ENCODE measurements around the gene ZNF786. TPM values are rescaled to one million over a fixed set of nuclear protein-coding genes. Genes with fewer than 3 reads are reported as not detected.

The ZNF786 gene
- total and polyA plus RNA-seq, 9 of the 15 experiments (the other 6 are each of a cell fraction or from before 2014, with no cell fraction given) = 0.31 to 5.4 (median 3.0) TPM

DNA sequence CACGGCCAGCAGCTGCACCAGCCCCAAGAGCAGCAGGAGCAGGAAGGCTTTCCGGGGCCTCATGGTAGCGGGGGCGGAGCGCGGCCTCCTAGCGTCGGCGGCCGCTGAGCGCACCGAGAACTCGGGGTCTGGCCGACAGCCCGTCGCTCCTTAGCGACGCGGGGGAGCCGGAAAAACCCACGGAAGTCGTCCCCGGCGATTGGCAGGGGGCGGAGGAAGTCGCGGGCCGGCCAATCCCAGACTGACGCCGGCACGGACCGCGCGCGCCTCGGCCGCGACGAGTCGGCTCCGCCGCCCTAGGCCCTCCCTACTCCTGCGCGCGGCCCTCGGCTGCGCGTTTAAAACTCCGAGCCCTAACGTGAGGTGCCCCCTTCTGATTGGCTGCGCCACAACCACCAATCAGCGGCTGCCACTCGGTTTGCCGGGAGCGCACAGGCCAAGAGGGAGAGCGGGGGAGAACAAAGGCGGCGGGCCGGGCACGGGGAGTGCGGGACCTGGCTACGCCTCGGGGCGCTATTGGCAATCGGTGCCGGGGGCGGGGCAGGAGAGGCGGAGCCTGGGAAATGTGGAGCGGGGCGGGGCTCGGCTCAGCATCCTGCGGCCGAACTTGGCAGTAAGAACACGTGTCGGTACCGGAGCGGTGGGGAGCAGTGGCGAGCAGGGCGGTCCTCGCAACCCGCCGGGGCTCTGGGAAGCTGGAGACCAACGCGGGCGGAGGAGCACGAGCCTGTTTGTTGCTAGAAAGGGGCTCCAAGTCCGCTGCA lies 62.0 kb downstream of the ZNF786 start, which contains the start of gene PDIA4 (continued):
- TF ChIP-seq GTF2F1 (IDR thresholded peaks at IDR 0.05; ENCODE audit: low read depth, low read length) (peak; percentile 59; the same call in 1 of the 2 replicates), ETV6 (IDR thresholded peaks at IDR 0.05; ENCODE audit: borderline replicate concordance in 1 of 2, low read depth in 2 of 2, low read length in 1 of 2) (peak; percentile 34 to 67; a peak in 2 of 4 replicates), ETV6 (CRISPR knock-in tag; IDR thresholded peaks at IDR 0.05; ENCODE audit: borderline replicate concordance) (peak; percentile 79; the same call in 1 of the 2 replicates), SAP30 (IDR thresholded peaks at IDR 0.05; ENCODE audit: borderline replicate concordance, insufficient read depth, low read depth, low read length, poor library complexity, severe bottlenecking) (peak; percentile 95), HDAC1 (IDR thresholded peaks at IDR 0.05) (peak in 1 of 2 experiments; percentile 92; a peak in 2 of 4 replicates), SIN3A (IDR thresholded peaks at IDR 0.05; ENCODE audit: borderline replicate concordance in 2 of 2, control insufficient read depth in 1 of 2, low read depth in 2 of 2, low read length in 2 of 2) (peak in 1 of 2 experiments; percentile 94; a peak in 3 of 4 replicates), KAT8 (IDR thresholded peaks at IDR 0.05; ENCODE audit: low read depth) (no peak), KLF1 (tag; IDR thresholded peaks at IDR 0.05) (0 out of 2 replicates have a peak, but pooled peaks have one; percentile 42), CHCHD3 (CRISPR knock-in tag; IDR thresholded peaks at IDR 0.05) (0 out of 2 replicates have a peak, but pooled peaks have one; percentile 77), PML (IDR thresholded peaks at IDR 0.05; ENCODE audit: low read length) (peak; percentile 84), ZC3H4 (CRISPR knock-in tag; IDR thresholded peaks at IDR 0.05; ENCODE audit: borderline replicate concordance) (no peak), POLR3G (IDR thresholded peaks at IDR 0.05; ENCODE audit: extremely low read depth, insufficient read length, insufficient replicate concordance) (no peak), SAFB (IDR thresholded peaks at IDR 0.05; ENCODE audit: borderline replicate concordance, low read depth, low read length) (peak; percentile 66; the same call in 1 of the 2 replicates), ELF4 (CRISPR knock-in tag; IDR thresholded peaks at IDR 0.05) (0 out of 2 replicates have a peak, but pooled peaks have one; percentile 43), ZNF77 (CRISPR knock-in tag; IDR thresholded peaks at IDR 0.05) (no peak), KLF6 (CRISPR knock-in tag; IDR thresholded peaks at IDR 0.05; ENCODE audit: borderline replicate concordance) (peak; percentile 60; the same call in 1 of the 2 replicates), MAFK (IDR thresholded peaks at IDR 0.05; ENCODE audit: low read length) (0 out of 2 replicates have a peak, but pooled peaks have one; percentile 2), SETDB1 (IDR thresholded peaks at IDR 0.05; ENCODE audit: low read length) (peak; percentile 92)
- TF ChIP-seq, protein P1, sequence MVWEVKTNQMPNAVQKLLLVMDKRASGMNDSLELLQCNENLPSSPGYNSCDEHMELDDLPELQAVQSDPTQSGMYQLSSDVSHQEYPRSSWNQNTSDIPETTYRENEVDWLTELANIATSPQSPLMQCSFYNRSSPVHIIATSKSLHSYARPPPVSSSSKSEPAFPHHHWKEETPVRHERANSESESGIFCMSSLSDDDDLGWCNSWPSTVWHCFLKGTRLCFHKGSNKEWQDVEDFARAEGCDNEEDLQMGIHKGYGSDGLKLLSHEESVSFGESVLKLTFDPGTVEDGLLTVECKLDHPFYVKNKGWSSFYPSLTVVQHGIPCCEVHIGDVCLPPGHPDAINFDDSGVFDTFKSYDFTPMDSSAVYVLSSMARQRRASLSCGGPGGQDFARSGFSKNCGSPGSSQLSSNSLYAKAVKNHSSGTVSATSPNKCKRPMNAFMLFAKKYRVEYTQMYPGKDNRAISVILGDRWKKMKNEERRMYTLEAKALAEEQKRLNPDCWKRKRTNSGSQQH (CRISPR knock-in tag; IDR thresholded peaks at IDR 0.05) = 0 out of 2 replicates have a peak, but pooled peaks have one; percentile 59
- TF ChIP-seq, protein P2, sequence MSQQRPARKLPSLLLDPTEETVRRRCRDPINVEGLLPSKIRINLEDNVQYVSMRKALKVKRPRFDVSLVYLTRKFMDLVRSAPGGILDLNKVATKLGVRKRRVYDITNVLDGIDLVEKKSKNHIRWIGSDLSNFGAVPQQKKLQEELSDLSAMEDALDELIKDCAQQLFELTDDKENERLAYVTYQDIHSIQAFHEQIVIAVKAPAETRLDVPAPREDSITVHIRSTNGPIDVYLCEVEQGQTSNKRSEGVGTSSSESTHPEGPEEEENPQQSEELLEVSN (IDR thresholded peaks at IDR 0.05; ENCODE audit: borderline replicate concordance in 1 of 2, extremely low read depth in 1 of 2, insufficient read depth in 1 of 2, insufficient read length in 1 of 2, low read depth in 1 of 2, low read length in 1 of 2, poor library complexity in 1 of 2, severe bottlenecking in 1 of 2) = peak; percentile 97 to 99
- TF ChIP-seq, protein P3, sequence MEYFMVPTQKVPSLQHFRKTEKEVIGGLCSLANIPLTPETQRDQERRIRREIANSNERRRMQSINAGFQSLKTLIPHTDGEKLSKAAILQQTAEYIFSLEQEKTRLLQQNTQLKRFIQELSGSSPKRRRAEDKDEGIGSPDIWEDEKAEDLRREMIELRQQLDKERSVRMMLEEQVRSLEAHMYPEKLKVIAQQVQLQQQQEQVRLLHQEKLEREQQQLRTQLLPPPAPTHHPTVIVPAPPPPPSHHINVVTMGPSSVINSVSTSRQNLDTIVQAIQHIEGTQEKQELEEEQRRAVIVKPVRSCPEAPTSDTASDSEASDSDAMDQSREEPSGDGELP (CRISPR knock-in tag; IDR thresholded peaks at IDR 0.05; ENCODE audit: borderline replicate concordance) = peak; percentile 89
- TF ChIP-seq, protein P4, sequence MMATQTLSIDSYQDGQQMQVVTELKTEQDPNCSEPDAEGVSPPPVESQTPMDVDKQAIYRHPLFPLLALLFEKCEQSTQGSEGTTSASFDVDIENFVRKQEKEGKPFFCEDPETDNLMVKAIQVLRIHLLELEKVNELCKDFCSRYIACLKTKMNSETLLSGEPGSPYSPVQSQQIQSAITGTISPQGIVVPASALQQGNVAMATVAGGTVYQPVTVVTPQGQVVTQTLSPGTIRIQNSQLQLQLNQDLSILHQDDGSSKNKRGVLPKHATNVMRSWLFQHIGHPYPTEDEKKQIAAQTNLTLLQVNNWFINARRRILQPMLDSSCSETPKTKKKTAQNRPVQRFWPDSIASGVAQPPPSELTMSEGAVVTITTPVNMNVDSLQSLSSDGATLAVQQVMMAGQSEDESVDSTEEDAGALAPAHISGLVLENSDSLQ (IDR thresholded peaks at IDR 0.05) = peak; percentile 97
